Measurements from ENCODE around the gene GINS1. TPM values are rescaled to one million over a fixed set of nuclear protein-coding genes. Genes with fewer than 3 reads are reported as not detected.

Gene GINS1
- total RNA-seq, 1 experiment from 2014 or later, result 30.4 TPM

DNA sequence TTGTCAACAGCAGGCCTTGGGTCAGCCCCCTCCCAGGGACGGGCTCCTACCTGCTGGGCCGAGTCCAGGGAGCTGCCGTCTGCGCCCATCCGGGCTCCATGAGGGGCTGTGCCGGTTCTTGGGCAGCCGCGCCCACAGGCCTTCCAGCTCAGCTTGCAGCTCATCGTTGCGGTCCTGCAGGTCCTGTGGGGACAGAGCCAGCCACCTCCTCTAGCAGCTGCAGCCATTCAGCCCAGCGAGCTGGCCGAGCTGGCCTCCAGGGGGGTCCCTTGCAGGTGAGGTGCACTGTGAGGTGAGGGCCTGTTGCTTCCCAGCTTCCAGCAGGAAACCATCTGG is 74.4 kb downstream of the GINS1 start:
- Histone ChIP-seq H3K9me2 (ENCODE audit: insufficient read depth) (no peaks in the 10 kb centered on the region), H3K9me3 (ENCODE audit: control insufficient read depth in 1 of 2, insufficient read depth in 1 of 2, low read depth in 1 of 2, low read length in 2 of 2) (no peaks in the 10 kb centered on the region), H4K20me1 (ENCODE audit: insufficient read depth) (no peaks in the 10 kb centered on the region), H3K4me1 (ENCODE audit: control insufficient read depth in 1 of 2, insufficient read depth in 2 of 2, low read length in 2 of 2) (no peaks in the 10 kb centered on the region), H3K9ac (ENCODE audit: low read length) (no peak overlapping the region), H3K27me3 (ENCODE audit: insufficient read depth, low read length) (no peaks in the 10 kb centered on the region), H3K4me3 (replicated peaks in 1 of 2; ENCODE audit: low read depth in 1 of 2, low read length in 2 of 2) (no peak overlapping the region), H3K79me2 (ENCODE audit: insufficient read depth, low read length) (no peaks in the 10 kb centered on the region), H2AFZ (ENCODE audit: low read depth, low read length, poor library complexity, severe bottlenecking) (no peak overlapping the region), H3K36me3 (ENCODE audit: control insufficient read depth in 1 of 2, insufficient read depth in 2 of 2, low read length in 2 of 2) (no peaks in the 10 kb centered on the region), H3K27ac (ENCODE audit: low read depth, low read length) (no peak overlapping the region), H3K4me2 (ENCODE audit: low read length) (no peak overlapping the region)
- no peak for DNase-seq (ENCODE audit: low read depth, low spot score)
- ChIA-PET POLR2A (no interaction called here), RAD21 (ENCODE audit: low non-redundant PET in 1 of 2, low total read pairs in 2 of 2, uncharacterized antibody in 2 of 2, unreplicated experiment in 2 of 2) (no interaction called here), CTCF (no interaction called here)
- no TSS peak for BruUV-seq (replicated peaks)
- intact Hi-C loops (cut with micrococcal nuclease), result no loop called here
- no peak for ATAC-seq
- TF ChIP-seq, protein P1, sequence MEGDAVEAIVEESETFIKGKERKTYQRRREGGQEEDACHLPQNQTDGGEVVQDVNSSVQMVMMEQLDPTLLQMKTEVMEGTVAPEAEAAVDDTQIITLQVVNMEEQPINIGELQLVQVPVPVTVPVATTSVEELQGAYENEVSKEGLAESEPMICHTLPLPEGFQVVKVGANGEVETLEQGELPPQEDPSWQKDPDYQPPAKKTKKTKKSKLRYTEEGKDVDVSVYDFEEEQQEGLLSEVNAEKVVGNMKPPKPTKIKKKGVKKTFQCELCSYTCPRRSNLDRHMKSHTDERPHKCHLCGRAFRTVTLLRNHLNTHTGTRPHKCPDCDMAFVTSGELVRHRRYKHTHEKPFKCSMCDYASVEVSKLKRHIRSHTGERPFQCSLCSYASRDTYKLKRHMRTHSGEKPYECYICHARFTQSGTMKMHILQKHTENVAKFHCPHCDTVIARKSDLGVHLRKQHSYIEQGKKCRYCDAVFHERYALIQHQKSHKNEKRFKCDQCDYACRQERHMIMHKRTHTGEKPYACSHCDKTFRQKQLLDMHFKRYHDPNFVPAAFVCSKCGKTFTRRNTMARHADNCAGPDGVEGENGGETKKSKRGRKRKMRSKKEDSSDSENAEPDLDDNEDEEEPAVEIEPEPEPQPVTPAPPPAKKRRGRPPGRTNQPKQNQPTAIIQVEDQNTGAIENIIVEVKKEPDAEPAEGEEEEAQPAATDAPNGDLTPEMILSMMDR (IDR thresholded peaks at IDR 0.05 in 2 of 3, conservative IDR thresholded peaks at IDR 0.05 in 1 of 3; ENCODE audit: borderline replicate concordance in 1 of 3, insufficient read depth in 1 of 3, low read depth in 2 of 3, low read length in 2 of 3), result no peak
- TF ChIP-seq YY1 (IDR thresholded peaks at IDR 0.05; ENCODE audit: extremely low read depth, insufficient replicate concordance, low read depth, low read length), result no peak

DNA sequence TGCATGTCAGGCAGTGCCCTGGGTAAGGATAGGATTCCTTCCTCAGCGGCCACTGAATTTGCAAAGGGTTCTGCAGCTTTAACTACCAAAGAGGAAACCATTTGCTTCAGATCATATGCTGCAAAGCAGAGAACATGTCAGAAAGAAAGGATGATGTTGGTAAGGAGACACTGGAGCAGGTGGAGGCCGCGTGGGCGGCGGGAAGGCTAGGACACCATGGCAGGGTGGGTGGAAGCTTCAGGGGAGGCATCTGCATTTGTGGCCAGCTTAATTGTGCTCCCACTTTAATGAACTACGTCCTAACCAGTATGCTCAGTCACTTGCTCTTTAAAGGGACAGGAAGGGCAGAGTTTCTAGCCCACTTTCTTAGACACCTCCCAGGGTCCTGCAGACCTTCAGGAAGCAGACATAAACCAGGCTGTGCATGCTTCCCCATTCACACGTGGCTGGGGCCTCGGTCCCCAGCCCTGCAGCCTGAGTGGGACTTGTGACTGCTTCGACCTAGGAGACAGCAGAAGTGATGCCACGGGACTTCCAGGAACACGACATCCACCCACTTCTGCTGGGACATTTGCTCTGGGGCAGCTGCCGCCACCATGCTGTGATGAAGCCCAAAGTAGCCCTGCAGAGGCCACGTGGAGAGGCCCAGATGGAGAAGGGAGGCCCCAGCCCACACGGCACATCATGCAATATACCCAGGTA is 76.1 kb downstream of the GINS1 start:
- TF ChIP-seq, protein P2, sequence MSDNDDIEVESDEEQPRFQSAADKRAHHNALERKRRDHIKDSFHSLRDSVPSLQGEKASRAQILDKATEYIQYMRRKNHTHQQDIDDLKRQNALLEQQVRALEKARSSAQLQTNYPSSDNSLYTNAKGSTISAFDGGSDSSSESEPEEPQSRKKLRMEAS (IDR thresholded peaks at IDR 0.05), result no peak
- TF ChIP-seq ELF1 (IDR thresholded peaks at IDR 0.05; ENCODE audit: borderline replicate concordance, low read depth), result no peak
- TF ChIP-seq EZH2phosphoT487 (IDR thresholded peaks at IDR 0.05; ENCODE audit: borderline replicate concordance), result no peak
- no peak for TF ChIP-seq CBX3 (IDR thresholded peaks at IDR 0.05; ENCODE audit: low read depth)
- H3K4me1 ChIP-seq (ENCODE audit: control insufficient read depth in 1 of 2, insufficient read depth in 2 of 2, low read length in 2 of 2), result no peaks in the 10 kb centered on the region
- H3K36me3 ChIP-seq (ENCODE audit: control insufficient read depth in 1 of 2, insufficient read depth in 2 of 2, low read length in 2 of 2), result no peaks in the 10 kb centered on the region; a peak in 1 of 4 replicates
- H3K27me3 ChIP-seq (ENCODE audit: insufficient read depth, low read length), result no peaks in the 10 kb centered on the region
- no peaks in the 10 kb centered on the region for H3K9me3 ChIP-seq (ENCODE audit: control insufficient read depth in 1 of 2, insufficient read depth in 1 of 2, low read depth in 1 of 2, low read length in 2 of 2)
- CTCF ChIA-PET, result no interaction called here
- H2AFZ ChIP-seq (ENCODE audit: low read depth, low read length, poor library complexity, severe bottlenecking), result no peak overlapping the region
- no peak overlapping the region for H3K27ac ChIP-seq (ENCODE audit: low read depth, low read length)
- no peak for DNase-seq (ENCODE audit: low read depth, low spot score)
- no peaks in the 10 kb centered on the region for H4K20me1 ChIP-seq (ENCODE audit: insufficient read depth)
- H3K4me3 ChIP-seq (replicated peaks in 1 of 2; ENCODE audit: low read depth in 1 of 2, low read length in 2 of 2), result no peak overlapping the region
- no peaks in the 10 kb centered on the region for H3K9me2 ChIP-seq (ENCODE audit: insufficient read depth)
- no TSS peak for BruUV-seq (replicated peaks)
- POLR2A ChIA-PET, result no interaction called here
- no peak overlapping the region for H3K4me2 ChIP-seq (ENCODE audit: low read length)
- H3K9ac ChIP-seq (ENCODE audit: low read length), result no peak overlapping the region
- H3K79me2 ChIP-seq (ENCODE audit: insufficient read depth, low read length), result no peaks in the 10 kb centered on the region
- intact Hi-C loops (cut with micrococcal nuclease), result no loop called here
- ATAC-seq, result no peak
- RAD21 ChIA-PET (ENCODE audit: low non-redundant PET in 1 of 2, low total read pairs in 2 of 2, uncharacterized antibody in 2 of 2, unreplicated experiment in 2 of 2), result no interaction called here

Data from HCT116 (cell line).